GM21515 (cell line): ENCODE results near the gene PLCB3.

Source experiments
- ATAC-seq: cut with Tn5 transposase; IDR thresholded peaks from one replicate; pipeline ENCODE4 v1.9.1; 2021; ENCODE audit not compliant: unreplicated experiment

Gene PLCB3

GRCh38 chr11:64220798-64221197, 30.5 kb upstream of the PLCB3 start:
- no peak for ATAC-seq

GRCh38 chr11:64222651-64223000, 28.7 kb upstream of the PLCB3 start:
- ATAC-seq, result no peak

- no peak for ATAC-seq
These were observed 28.2 kb upstream of the PLCB3 start for GRCh38 chr11:64223001-64223651.

- no peak for ATAC-seq
These were observed 27.0 kb upstream of the PLCB3 start for GRCh38 chr11:64224151-64224890.

- no peak for ATAC-seq
These were observed 26.3 kb upstream of the PLCB3 start for GRCh38 chr11:64224891-64225607.

GRCh38 chr11:64225608-64226506, 25.5 kb upstream of the PLCB3 start, which contains the start of the genes NUDT22 and TRPT1:
Gene NUDT22 (plus strand): TSS chr11:64226274. CDS start chr11:64226653, 379 bp downstream.
Gene TRPT1 (minus strand): TSS chr11:64226186. CDS start chr11:64225860, 326 bp downstream.
- ATAC-seq, result peak; percentile 52

GRCh38 chr11:64226507-64227051, 24.8 kb upstream of the PLCB3 start:
- ATAC-seq, result no peak

- no peak for ATAC-seq
These were observed 23.8 kb upstream of the PLCB3 start for GRCh38 chr11:64227405-64227956.

- ATAC-seq, result no peak
These were observed 22.1 kb upstream of the PLCB3 start for GRCh38 chr11:64229090-64229743.

- no peak for ATAC-seq
These were observed 21.6 kb upstream of the PLCB3 start for GRCh38 chr11:64229744-64230170.

- peak; percentile 33 for ATAC-seq
These were observed 21.0 kb upstream of the PLCB3 start, which contains the start of gene DNAJC4 for GRCh38 chr11:64230171-64230984. Gene DNAJC4 (plus strand): TSS chr11:64230548. CDS start chr11:64230855, 307 bp downstream.

GRCh38 chr11:64230985-64231365, 20.4 kb upstream of the PLCB3 start:
- ATAC-seq, result no peak

- ATAC-seq, result no peak
These were observed 19.8 kb upstream of the PLCB3 start for GRCh38 chr11:64231546-64231945.

GRCh38 chr11:64232182-64232966, 19.0 kb upstream of the PLCB3 start:
- no peak for ATAC-seq

- no peak for ATAC-seq
These were observed 18.4 kb upstream of the PLCB3 start for GRCh38 chr11:64232967-64233315.

GRCh38 chr11:64233913-64234586, 17.3 kb upstream of the PLCB3 start, which contains the start of gene VEGFB:
Gene VEGFB (plus strand): TSS chr11:64234584. CDS start chr11:64234834, 250 bp downstream.
- peak; percentile 27 for ATAC-seq

GRCh38 chr11:64234647-64235379, 16.5 kb upstream of the PLCB3 start:
- ATAC-seq, result peak; percentile 10
